ENCODE measurements around the gene ADAR. TPM values are rescaled to one million over a fixed set of nuclear protein-coding genes. Genes with fewer than 3 reads are reported as not detected.
A peak's percentile ranks its signal among the peaks of the same experiment; 100 is the strongest.

The ADAR gene
- total and polyA plus RNA-seq, 2 experiments from 2014 or later = 96.4 to 188 TPM

- Histone ChIP-seq H3K27me3 (ENCODE audit: insufficient read depth) (no peaks in the 10 kb centered on the region), H3K4me1 (ENCODE audit: insufficient read depth) (peaks cover 8% of the 10 kb centered on the region), H2AFZ (no peak overlapping the region), H3K27ac (ENCODE audit: low read depth) (peak overlapping the region; percentile 81), H3F3A (replicated peaks; ENCODE audit: low read depth) (no peaks in the 10 kb centered on the region), H3K79me2 (replicated peaks; ENCODE audit: insufficient read depth) (peaks cover 60% of the 10 kb centered on the region), H3K4me2 (peak overlapping the region; percentile 70), H3K36me3 (ENCODE audit: insufficient read depth) (no peaks in the 10 kb centered on the region), H3K4me3 (peak overlapping the region; percentile 96), H4K20me1 (replicated peaks; ENCODE audit: insufficient read depth) (peaks cover 25% of the 10 kb centered on the region), H3K9me2 (ENCODE audit: insufficient read depth) (peaks cover 5% of the 10 kb centered on the region; the same call in 1 of the 2 replicates)
- TF ChIP-seq EZH2phosphoT487 (IDR thresholded peaks at IDR 0.05; ENCODE audit: unreplicated experiment) (no peak), CREB1 (CRISPR knock-in tag; IDR thresholded peaks at IDR 0.05; ENCODE audit: low read depth) (no peak), POLR2AphosphoS5 (IDR thresholded peaks at IDR 0.05; ENCODE audit: low read depth) (no peak), JUNB (IDR thresholded peaks at IDR 0.05; ENCODE audit: unreplicated experiment) (no peak), STAT1 (IDR thresholded peaks at IDR 0.05; ENCODE audit: unreplicated experiment) (no peak), ZNF462 (CRISPR knock-in tag; IDR thresholded peaks at IDR 0.05) (no peak)
- H3K4me1 Mint-ChIP-seq = peaks cover 19% of the 10 kb centered on the region
- peaks cover 19% of the 10 kb centered on the region for H3K9me3 Mint-ChIP-seq
- H3K27ac Mint-ChIP-seq = peak overlapping the region; percentile 82
- peaks cover 11% of the 10 kb centered on the region; the same call in 2 of the 3 replicates for H3K36me3 Mint-ChIP-seq (ENCODE audit: low read depth)
- peaks cover 10% of the 10 kb centered on the region for H3K27me3 Mint-ChIP-seq (ENCODE audit: insufficient read depth, low read depth, poor library complexity)
- no peak for DNase-seq (ENCODE audit: low spot score)
- H3K4me3 Mint-ChIP-seq = peak overlapping the region; percentile 88
- ATAC-seq = peak; percentile 49
Measured at GRCh38 chr1:154626456-154627256, 18.7 kb upstream of the ADAR start.

Measured in GM23338 (cell line).